OCI-LY7 (cell line): Measurements from ENCODE around the gene KCNIP1.

Source experiments
- EZH2phosphoT487 ChIP-seq: fragments of 200-600 bp; sonication (generic); IDR thresholded peaks from 2 replicates; pipeline ENCODE4 v1.6.1; 2018; ENCODE audit warnings: low read depth, borderline replicate concordance, mild to moderate bottlenecking, mixed run types, antibody characterized with exemption, low read length, moderate library complexity, mixed read lengths
- TF ChIP-seq, protein P1 (sequence below): fragments of 200-600 bp; sonication (generic); conservative IDR thresholded peaks from 2 replicates; pipeline ENCODE4 v1.5.1; 2014; ENCODE audit warnings: mild to moderate bottlenecking, antibody characterized with exemption, low read length, moderate library complexity, mixed read lengths

DNA sequence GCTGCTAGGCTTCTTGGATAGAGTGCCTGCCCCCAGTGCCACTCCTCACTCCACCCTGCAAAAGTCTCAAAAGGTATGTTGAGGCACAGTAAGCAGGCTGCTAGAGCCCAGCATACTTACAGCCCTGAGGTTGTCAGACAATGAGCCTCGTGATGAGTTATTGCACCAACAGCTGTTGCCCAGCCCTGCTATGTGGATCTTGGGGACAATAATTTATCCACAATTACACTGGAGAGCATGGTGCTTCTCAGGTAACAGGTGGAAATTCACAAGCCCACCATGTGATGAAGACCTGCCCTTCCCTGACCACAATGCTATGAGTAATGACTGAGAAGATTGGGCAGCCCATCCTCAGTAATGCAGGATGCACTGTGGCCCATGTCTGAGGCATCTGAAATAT, 36.5 kb downstream of the KCNIP1 start:
- TF ChIP-seq, protein P1, sequence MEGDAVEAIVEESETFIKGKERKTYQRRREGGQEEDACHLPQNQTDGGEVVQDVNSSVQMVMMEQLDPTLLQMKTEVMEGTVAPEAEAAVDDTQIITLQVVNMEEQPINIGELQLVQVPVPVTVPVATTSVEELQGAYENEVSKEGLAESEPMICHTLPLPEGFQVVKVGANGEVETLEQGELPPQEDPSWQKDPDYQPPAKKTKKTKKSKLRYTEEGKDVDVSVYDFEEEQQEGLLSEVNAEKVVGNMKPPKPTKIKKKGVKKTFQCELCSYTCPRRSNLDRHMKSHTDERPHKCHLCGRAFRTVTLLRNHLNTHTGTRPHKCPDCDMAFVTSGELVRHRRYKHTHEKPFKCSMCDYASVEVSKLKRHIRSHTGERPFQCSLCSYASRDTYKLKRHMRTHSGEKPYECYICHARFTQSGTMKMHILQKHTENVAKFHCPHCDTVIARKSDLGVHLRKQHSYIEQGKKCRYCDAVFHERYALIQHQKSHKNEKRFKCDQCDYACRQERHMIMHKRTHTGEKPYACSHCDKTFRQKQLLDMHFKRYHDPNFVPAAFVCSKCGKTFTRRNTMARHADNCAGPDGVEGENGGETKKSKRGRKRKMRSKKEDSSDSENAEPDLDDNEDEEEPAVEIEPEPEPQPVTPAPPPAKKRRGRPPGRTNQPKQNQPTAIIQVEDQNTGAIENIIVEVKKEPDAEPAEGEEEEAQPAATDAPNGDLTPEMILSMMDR, result no peak
- TF ChIP-seq EZH2phosphoT487, result no peak
